ENCODE data around the gene C1QA. TPM values are rescaled to one million over a fixed set of nuclear protein-coding genes. Genes with fewer than 3 reads are reported as not detected.

Gene C1QA
- total and polyA plus RNA-seq, 2 of the 13 experiments (the other 11 are each of a cell fraction or from before 2014, with no cell fraction given): not detected

DNA sequence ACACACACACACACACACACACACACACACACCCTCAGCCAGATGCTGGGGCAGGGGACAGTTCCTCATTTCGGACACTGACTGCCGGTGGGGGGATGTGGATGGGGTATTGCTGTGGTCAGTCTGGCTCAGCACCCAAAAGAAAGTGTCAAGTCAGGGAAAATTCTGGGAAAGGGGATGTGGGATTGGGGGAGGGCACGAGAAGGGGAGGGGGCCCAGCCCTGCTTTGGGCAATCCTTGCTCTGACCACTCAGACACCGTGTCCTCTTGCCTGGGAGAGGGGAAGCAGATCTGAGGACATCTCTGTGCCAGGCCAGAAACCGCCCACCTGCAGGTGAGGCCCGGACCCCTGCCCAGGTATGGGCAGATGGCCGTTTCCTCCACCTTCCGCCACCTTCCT lies 7.0 kb downstream of the C1QA start, which contains the start of gene C1QC:
Gene C1QC (plus strand): TSS at position 253 of the 400 bp plus-strand sequence. CDS start 391 bp downstream, outside the sequence.
- no peak for ATAC-seq
- no peaks in the 10 kb centered on the region for H3K36me3 ChIP-seq (replicated peaks in 1 of 2; ENCODE audit: control insufficient read depth in 1 of 2, insufficient read depth in 2 of 2, low read length in 2 of 2)
- H3K4me2 ChIP-seq (ENCODE audit: low read depth, low read length): no peak within 1 kb of the TSS
- no peak within 1 kb of the TSS for H3K4me3 ChIP-seq (replicated peaks in 1 of 3; ENCODE audit: insufficient read depth in 1 of 3, low read depth in 2 of 3, low read length in 3 of 3)
- in situ Hi-C loops (cut with HindIII; ENCODE audit: extremely low pct_ligation_motif_present, low pct_unique_long_range_greater_than_20kb) (loop anchor here (5.0 to 10.0 kb wide), 2 partner anchors 226 to 509 kb away; no protein-coding TSS in a partner anchor), intact Hi-C loops (cut with micrococcal nuclease; ENCODE audit: unreplicated experiment) (no loop called here)
- no peak for DNase-seq (ENCODE audit: low spot score)
- H3K4me1 ChIP-seq (ENCODE audit: insufficient read depth, low read length): no peaks in the 10 kb centered on the region
- WGBS (ENCODE audit: low lambda C conversion rate): 0% methylated on average over 3 of the region's 8 CpGs
- no peak within 1 kb of the TSS for H2AFZ ChIP-seq (ENCODE audit: low read length)
- peaks cover 6 to 21% of the 10 kb centered on the region in 2 experiments; a peak in 3 of 5 replicates for H3K27me3 ChIP-seq (ENCODE audit: control insufficient read depth in 1 of 2, insufficient read depth in 2 of 2, low read length in 2 of 2)
- H4K20me1 ChIP-seq (ENCODE audit: insufficient read depth, low read length): peaks cover 3% of the 10 kb centered on the region; the same call in 1 of the 2 replicates
- no peaks in the 10 kb centered on the region for H3K79me2 ChIP-seq (ENCODE audit: insufficient read depth, low read length)
- CTCF ChIA-PET (ENCODE audit: low intra/inter-chr PET ratio, low total read pairs): interaction anchor here (3.4 kb wide), 1 partner anchor 222 kb away, joined by 43 read pairs; no protein-coding TSS in a partner anchor
- H3K9me3 ChIP-seq (ENCODE audit: low read length): no peaks in the 10 kb centered on the region
- BruUV-seq (replicated peaks): no TSS peak
- FAIRE-seq: no peak
- POLR2A ChIA-PET: no interaction called here
- no peak within 1 kb of the TSS for H3K9ac ChIP-seq (ENCODE audit: insufficient read depth, low read depth, low read length)
- no peak within 1 kb of the TSS for H3K27ac ChIP-seq (ENCODE audit: extremely low read length, insufficient read depth, low read length)
- TF ChIP-seq, protein P1, sequence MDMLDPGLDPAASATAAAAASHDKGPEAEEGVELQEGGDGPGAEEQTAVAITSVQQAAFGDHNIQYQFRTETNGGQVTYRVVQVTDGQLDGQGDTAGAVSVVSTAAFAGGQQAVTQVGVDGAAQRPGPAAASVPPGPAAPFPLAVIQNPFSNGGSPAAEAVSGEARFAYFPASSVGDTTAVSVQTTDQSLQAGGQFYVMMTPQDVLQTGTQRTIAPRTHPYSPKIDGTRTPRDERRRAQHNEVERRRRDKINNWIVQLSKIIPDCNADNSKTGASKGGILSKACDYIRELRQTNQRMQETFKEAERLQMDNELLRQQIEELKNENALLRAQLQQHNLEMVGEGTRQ (IDR thresholded peaks at IDR 0.05; ENCODE audit: low read depth, low read length): no peak
- TF ChIP-seq, protein P1 (CRISPR knock-in tag; IDR thresholded peaks at IDR 0.05; ENCODE audit: borderline replicate concordance): no peak
- TF ChIP-seq MAFK (conservative IDR thresholded peaks at IDR 0.05 in 1 of 2, IDR thresholded peaks at IDR 0.05 in 1 of 2; ENCODE audit: low read length in 2 of 2) (peak; percentile 73 to 75), CREM (IDR thresholded peaks at IDR 0.05) (no peak), CREM (CRISPR knock-in tag; IDR thresholded peaks at IDR 0.05) (no peak), ZNF761 (CRISPR knock-in tag; conservative IDR thresholded peaks at IDR 0.05) (no peak), ZNF850 (CRISPR knock-in tag; conservative IDR thresholded peaks at IDR 0.05) (no peak), SCMH1 (CRISPR knock-in tag; IDR thresholded peaks at IDR 0.05; ENCODE audit: borderline replicate concordance) (no peak), MAFF (IDR thresholded peaks at IDR 0.05; ENCODE audit: low read depth, low read length) (peak; percentile 62; the same call in 1 of the 2 replicates), THRA (CRISPR knock-in tag; IDR thresholded peaks at IDR 0.05; ENCODE audit: borderline replicate concordance) (no peak), ZNF891 (CRISPR knock-in tag; IDR thresholded peaks at IDR 0.05) (no peak), ZNF543 (CRISPR knock-in tag; IDR thresholded peaks at IDR 0.05) (no peak), ZNF550 (CRISPR knock-in tag; IDR thresholded peaks at IDR 0.05; ENCODE audit: borderline replicate concordance) (no peak), ZNF552 (CRISPR knock-in tag; IDR thresholded peaks at IDR 0.05; ENCODE audit: borderline replicate concordance) (no peak), NR3C1 (CRISPR knock-in tag; IDR thresholded peaks at IDR 0.05) (no peak), ZBTB4 (CRISPR knock-in tag; IDR thresholded peaks at IDR 0.05; ENCODE audit: borderline replicate concordance) (no peak)
- TF ChIP-seq, protein P2, sequence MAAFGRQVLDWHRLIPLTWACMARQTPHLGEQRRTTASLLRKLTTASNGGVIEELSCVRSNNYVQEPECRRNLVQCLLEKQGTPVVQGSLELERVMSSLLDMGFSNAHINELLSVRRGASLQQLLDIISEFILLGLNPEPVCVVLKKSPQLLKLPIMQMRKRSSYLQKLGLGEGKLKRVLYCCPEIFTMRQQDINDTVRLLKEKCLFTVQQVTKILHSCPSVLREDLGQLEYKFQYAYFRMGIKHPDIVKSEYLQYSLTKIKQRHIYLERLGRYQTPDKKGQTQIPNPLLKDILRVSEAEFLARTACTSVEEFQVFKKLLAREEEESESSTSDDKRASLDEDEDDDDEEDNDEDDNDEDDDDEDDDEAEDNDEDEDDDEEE (CRISPR knock-in tag; IDR thresholded peaks at IDR 0.05): no peak

Measured in HepG2 (cell line).